Measurements from ENCODE around the gene LRRN2.

LRRN2 gene

GRCh38 chr1:204711947-204712701, 26.6 kb upstream of the LRRN2 start:
- DNase-seq, result no peak

- no peak for DNase-seq
Measured at GRCh38 chr1:204711103-204711946, 25.8 kb upstream of the LRRN2 start.

- no peak for DNase-seq
Measured at GRCh38 chr1:204709960-204710912, 24.7 kb upstream of the LRRN2 start.

- no peak for DNase-seq
Measured at GRCh38 chr1:204709021-204709420, 23.5 kb upstream of the LRRN2 start.

- DNase-seq, result no peak
Measured at GRCh38 chr1:204706838-204707509, 21.4 kb upstream of the LRRN2 start.

GRCh38 chr1:204705888-204706837, 20.6 kb upstream of the LRRN2 start:
- no peak for DNase-seq

GRCh38 chr1:204705493-204705811, 19.9 kb upstream of the LRRN2 start:
- no peak for DNase-seq

- no peak for DNase-seq
Measured at GRCh38 chr1:204704794-204705492, 19.4 kb upstream of the LRRN2 start.

- DNase-seq, result no peak
Measured at GRCh38 chr1:204703826-204704612, 18.5 kb upstream of the LRRN2 start.

- no peak for DNase-seq
Measured at GRCh38 chr1:204703268-204703664, 17.7 kb upstream of the LRRN2 start.

GRCh38 chr1:204702552-204703267, 17.2 kb upstream of the LRRN2 start:
- DNase-seq, result no peak

GRCh38 chr1:204701229-204701628, 15.7 kb upstream of the LRRN2 start:
- DNase-seq, result no peak

GRCh38 chr1:204697893-204698292, 12.4 kb upstream of the LRRN2 start:
- DNase-seq, result no peak

- DNase-seq, result no peak
Measured at GRCh38 chr1:204696606-204697005, 11.1 kb upstream of the LRRN2 start.

- DNase-seq, result no peak
Measured at GRCh38 chr1:204695692-204696091, 10.2 kb upstream of the LRRN2 start.

GRCh38 chr1:204694145-204694544, 8.6 kb upstream of the LRRN2 start:
- DNase-seq, result peak in 1 of 2 donors; percentile 12

GRCh38 chr1:204692841-204693356, 7.4 kb upstream of the LRRN2 start:
- no peak for DNase-seq

- DNase-seq, result no peak
Measured at GRCh38 chr1:204692325-204692840, 6.8 kb upstream of the LRRN2 start.

GRCh38 chr1:204691328-204691730, 5.8 kb upstream of the LRRN2 start:
- DNase-seq, result peak in 1 of 2 donors; percentile 45

Measured in bone marrow (tissue), 2 donors.